ENCODE results near the gene VAV3.
"Not testable (repeated sequence)": the region's sequence is repeated elsewhere in the genome, so short reads cannot be mapped to it uniquely, and the experiment has no call there.

DNA sequence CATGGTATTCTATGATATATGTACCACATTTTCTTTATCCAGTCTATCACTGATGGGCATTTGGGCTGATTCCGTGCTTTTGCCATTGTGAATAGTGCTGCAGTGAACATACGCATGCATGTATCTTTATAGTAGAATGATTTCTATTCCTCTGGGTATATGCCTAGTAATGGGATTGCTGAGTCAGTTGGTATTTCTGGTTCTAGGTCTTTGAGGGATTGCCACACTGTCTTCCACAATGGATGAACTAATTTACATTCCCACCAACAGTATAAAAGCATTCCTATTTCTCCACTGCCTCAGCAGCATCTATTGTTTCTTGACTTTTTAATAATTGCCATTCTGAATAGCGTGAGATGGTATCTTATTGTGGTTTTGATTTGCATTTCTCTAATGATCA, 264.3 kb downstream of the VAV3 start:
- not testable (repeated sequence) for TF ChIP-seq CTCF (IDR thresholded peaks at IDR 0.05 in 2 of 3, conservative IDR thresholded peaks at IDR 0.05 in 1 of 3; ENCODE audit: borderline replicate concordance in 1 of 3, insufficient read depth in 1 of 3, low read depth in 2 of 3, low read length in 2 of 3); POLR2AphosphoS5 (IDR thresholded peaks at IDR 0.05; ENCODE audit: low read depth, low read length)
